AG09319 (cell line): ENCODE data around the gene MUSK.

Experiments used
- DNase-seq: peaks from one replicate; pipeline ENCODE4 v3.0.0-alpha.2; 2010; ENCODE audit warnings: low read depth; ENCODE audit errors: extremely low read depth
- CTCF ChIP-seq: IDR thresholded peaks from 2 replicates; pipeline ENCODE4 v1.5.1; 2011; ENCODE audit warnings: low read depth, mild to moderate bottlenecking, inconsistent platforms, low read length, moderate library complexity

MUSK gene

GRCh38 chr9:110700953-110701352 is 32.4 kb downstream of the MUSK start:
- no peak for DNase-seq
- TF ChIP-seq CTCF: no peak

DNA sequence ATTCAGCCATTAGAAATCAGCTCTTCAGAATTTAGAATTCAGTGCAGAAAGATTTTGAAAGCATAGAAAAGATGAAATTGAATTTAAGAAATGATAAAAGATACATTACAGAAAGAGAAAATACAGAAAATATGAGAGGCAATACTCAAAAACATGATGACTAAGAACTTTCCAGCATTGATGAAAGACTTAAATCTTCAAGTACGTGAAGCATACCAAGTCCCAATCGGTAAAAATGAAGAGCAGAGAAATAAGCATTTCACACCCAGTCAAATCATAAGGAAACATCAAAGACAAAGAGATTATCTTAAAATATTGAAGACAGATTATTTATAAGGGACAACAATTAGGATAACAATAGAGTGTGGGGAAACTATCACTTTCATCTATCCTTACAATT is 35.1 kb downstream of the MUSK start:
- DNase-seq: no peak
- TF ChIP-seq CTCF: no peak

DNA sequence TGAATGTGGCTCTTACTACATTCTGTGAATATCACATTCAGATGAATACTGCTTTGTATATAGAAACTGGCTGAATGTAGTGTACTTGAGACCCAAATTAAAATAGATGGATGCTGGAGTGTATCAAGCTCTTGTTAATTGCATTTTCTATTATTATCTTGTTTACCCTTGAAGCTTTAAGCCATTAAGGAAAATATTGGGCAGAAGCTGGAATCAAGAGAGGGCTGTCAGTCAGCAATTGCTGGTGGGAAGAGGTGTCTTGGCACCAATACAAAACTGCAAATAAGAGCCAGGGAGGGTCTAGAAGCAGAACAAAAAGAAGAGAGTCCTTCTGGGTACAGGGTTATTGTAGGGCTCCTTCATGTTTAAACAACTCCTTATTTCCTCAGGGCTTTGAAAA is 38.8 kb downstream of the MUSK start:
- no peak for DNase-seq
- TF ChIP-seq CTCF: no peak

- DNase-seq: no peak
- TF ChIP-seq CTCF: no peak
These were observed 41.8 kb downstream of the MUSK start for GRCh38 chr9:110710420-110710819.

DNA sequence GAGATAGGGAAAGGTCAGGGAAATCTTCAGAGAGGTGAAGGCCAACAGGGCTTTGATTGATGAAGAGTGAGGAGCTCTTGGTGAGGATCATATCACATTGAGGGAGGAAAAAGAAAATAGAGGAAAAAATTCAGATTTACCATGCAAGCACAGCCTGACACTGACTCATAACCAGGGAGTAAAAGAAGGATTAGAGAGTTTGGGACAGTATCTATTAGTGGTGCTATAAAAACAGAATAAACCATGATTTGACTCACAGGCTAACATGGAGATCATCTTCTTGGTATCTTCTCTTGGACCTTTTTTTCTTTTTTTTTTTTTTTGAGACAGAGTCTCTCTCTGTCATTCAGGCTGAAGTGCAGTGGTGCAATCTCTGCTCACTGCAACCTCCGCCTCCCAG is 44.4 kb downstream of the MUSK start:
- TF ChIP-seq CTCF: no peak
- no peak for DNase-seq

DNA sequence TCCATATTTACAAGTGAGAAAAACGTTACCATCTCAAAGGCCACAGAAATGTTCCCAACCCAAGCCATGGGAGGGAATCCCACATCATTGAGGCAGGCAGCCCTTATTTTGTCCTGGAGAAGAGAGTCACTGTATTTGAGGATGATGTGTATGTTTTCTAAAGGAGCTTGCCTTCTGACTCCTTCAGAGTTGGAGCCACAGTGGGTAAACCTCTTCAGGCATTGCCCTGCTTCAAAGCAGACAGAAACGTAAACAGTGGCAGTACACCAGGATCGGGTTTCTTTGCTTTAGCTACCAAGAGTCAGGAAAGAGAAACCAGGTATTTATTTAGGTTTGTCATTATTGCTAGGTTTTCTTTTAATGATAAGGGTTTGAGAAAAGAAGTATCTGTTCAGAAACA is 45.7 kb downstream of the MUSK start:
- TF ChIP-seq CTCF: no peak
- no peak for DNase-seq

GRCh38 chr9:110728058-110728457 is 59.5 kb downstream of the MUSK start:
- TF ChIP-seq CTCF: no peak
- no peak for DNase-seq
